Skeletal muscle cell (primary cell): ENCODE measurements around the gene ECE1.
A peak's percentile ranks its signal among the peaks of the same experiment; 100 is the strongest.

ENCODE experiments used
- DNase-seq: peaks from one replicate; pipeline ENCODE4 v3.0.0-alpha.2; 2010; ENCODE audit warnings: low read depth
- H3K4me3 ChIP-seq: 2 replicates; pipeline ENCODE4 v1.5.1; 2011; ENCODE audit warnings: low read depth, mild to moderate bottlenecking, control low read depth, low read length, moderate library complexity

ECE1 gene

GRCh38 chr1:21326861-21327344 lies 36.6 kb upstream of the ECE1 start:
- H3K4me3 ChIP-seq = no peak overlapping the region
- DNase-seq = no peak

DNA sequence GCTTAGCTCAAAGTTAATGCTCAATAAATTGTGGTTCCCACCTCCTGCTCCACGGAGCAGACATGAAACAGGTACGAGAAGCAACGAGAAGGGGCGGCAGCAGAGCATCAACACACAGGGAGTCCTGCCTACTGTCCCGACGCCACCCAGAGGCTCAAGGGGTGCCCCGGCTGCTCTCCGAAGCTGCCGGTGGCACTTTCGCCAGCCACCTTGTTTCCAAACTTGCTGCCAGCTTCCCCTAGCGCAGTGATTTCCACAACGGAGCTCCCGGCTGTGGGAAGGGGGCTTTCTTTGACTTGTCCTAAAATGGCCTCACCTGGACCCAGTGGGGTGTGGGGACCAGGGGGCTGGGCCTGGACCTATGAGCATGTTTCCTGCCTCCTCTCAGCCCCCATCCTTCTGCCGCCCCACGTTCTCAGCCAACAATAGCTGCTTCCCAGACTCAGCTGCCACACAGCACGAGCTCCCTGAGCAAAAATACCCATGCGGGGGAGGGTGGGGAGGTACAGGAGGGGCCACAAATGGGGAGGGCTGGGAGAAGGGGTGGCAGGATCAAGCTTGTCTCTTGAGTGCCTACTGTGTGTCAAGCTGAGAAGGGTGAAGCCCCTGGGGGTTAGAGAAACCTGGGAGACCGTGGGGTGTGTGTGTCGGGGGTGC lies 35.6 kb upstream of the ECE1 start:
- H3K4me3 ChIP-seq = no peak overlapping the region
- no peak for DNase-seq

DNA sequence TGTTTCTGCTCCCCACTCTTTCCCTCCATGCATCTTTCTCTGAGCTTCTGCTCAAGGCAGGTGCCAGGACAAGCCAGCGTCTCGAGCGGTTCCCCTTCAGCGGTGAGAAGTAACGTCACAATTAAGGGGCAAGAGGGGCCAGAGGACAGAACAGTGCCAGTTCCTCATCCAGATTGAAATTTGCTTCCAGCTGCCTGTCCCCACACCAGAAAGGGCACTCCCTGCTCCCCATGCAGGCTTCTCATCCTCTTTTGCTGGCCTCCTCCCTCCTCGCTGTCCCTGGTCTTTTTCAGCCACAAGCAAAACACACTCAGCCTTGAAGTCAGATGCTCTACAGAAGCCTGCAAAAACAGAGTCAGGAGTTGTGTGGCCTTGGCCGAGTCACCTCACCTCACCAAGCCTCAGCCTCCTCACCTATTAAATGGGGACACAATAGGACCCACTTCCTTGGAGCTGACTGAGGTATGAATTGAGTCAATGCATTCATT lies 35.0 kb upstream of the ECE1 start:
- DNase-seq = no peak
- H3K4me3 ChIP-seq = no peak overlapping the region

GRCh38 chr1:21324368-21325141 lies 34.3 kb upstream of the ECE1 start:
- H3K4me3 ChIP-seq = no peak overlapping the region
- peak; percentile 91 for DNase-seq

GRCh38 chr1:21323091-21323490 lies 32.8 kb upstream of the ECE1 start:
- H3K4me3 ChIP-seq = no peak overlapping the region
- DNase-seq = no peak

DNA sequence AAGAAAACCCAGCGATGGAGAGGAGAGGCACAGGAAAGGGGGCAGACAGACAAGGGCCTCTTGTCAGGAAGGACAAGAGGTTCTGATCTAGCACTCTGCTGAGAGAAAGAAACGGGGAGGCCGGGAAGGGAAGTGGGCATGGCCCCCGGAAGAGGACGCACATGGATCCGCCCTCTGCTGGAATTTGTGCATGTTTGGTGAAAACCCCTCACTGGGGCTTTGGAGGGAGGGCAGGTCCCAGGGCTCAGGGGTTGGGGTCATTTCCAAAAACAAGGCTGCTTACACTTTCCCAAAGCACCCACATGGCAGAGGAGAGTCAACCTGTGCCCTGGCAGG lies 32.4 kb upstream of the ECE1 start:
- no peak overlapping the region for H3K4me3 ChIP-seq
- DNase-seq = no peak

DNA sequence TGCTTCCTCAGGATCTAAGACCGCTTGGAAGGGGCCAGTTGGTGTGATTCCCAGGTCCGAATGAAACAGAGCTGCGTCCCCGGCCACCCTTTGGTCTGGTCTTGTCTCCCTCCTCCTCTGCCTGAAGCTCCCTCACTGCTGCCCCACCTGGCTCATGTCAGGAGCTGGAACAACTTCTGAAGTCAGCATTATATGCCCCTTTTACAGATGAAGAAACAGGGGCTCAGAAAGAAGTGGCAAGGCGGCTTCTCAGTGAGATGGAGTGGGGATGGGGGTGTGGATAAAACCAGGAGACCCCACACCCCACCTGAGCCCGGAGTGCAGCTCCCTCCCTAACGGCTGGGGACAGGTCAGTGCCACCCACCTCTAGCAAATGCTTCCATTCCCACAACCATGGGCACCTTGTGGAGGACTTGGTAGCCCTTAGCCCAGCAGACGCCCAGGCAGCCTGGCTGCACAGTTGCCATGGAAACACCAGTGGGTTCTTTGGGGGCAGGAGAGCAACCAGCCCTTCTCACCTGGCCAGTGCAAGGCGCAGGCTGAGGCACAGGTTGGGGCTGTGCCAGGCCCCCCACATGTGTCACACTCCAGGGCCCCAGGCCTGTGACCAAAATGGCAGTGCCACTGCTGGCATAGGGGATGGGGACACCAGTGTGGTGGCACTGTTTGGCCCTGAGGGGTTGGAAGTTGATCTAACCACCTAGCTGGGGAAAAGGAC lies 31.9 kb upstream of the ECE1 start:
- no peak overlapping the region for H3K4me3 ChIP-seq
- no peak for DNase-seq

DNA sequence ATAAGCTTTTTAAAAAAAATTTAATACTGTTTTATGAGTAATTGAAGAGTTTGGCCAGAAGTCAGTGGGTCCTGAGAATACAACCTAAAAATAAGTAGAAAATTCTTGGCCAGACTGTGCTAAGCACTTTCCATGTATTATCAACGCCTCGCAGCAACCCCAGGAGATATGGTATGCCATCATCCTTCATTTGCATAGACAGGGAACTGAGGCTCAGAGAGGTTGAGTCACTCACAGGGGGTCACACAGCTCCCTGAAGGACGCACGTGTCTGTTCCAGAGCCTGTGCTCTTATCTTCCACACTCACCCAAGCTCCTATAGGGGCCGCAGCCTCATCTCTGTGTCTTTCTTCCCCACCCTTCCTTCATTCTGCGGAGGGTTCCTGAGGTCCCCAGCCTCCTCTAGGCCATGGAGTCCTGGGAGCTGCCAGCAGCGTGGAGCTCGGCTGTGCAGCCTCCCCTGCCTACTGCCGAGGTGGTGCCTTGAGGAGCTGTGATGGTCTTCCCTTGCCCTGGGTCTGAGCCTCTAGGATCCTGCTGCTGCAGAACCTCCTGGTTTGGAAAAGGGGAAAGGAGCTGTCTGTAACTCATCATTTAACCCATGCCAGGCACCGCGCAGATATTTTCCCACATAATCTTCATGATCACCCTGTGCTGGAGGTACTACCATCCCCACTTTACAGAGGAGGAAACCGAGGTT lies 30.3 kb upstream of the ECE1 start:
- no peak for DNase-seq
- no peak overlapping the region for H3K4me3 ChIP-seq

DNA sequence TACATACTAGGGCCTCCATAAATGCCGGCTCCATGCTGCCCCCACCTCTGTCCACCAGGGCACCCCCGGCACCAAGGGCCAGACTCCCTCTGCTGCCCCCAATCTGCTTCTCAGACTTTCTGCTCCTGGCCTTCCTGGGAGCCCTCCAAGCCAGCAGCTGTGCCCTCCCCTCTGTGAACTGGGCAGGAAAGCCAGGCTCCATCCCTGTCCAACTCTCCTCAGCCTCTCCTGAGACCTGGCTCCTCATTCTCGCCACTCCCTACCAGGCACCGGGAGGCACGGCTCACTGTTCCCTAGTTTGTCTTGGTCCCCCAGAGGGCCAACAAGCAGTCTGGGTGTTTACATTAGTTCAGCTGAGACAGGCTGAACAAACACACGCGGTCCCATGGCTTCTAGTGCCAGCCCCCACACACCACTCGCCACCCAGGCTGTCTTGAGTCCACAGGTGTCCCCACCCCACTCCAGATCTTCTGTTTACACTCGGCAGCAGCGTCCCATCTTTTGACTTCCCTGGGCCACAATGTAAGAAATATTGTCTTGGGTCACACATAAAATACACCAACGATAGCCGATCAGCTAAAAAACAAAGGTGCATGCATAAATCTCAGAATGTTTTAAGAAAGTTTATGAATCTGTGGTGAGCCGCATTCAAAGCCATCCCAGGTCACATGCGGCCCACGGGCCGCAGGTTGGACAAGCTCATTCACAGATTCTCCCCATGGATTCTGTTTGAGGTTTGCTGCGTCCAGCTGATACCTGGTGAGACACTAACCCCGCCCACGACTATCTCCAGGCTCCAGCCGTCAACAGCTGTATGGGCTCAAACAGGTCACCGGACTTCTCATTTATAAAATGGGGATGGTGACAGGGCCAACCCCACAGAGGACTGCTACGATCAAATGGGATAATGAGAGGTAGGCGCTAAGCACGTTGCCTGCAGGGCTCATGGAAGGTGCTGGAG lies 29.5 kb upstream of the ECE1 start:
- DNase-seq = no peak
- H3K4me3 ChIP-seq = no peak overlapping the region

- H3K4me3 ChIP-seq = no peak overlapping the region
- peak; percentile 92 for DNase-seq
These were observed 28.5 kb upstream of the ECE1 start for GRCh38 chr1:21318714-21319159.

DNA sequence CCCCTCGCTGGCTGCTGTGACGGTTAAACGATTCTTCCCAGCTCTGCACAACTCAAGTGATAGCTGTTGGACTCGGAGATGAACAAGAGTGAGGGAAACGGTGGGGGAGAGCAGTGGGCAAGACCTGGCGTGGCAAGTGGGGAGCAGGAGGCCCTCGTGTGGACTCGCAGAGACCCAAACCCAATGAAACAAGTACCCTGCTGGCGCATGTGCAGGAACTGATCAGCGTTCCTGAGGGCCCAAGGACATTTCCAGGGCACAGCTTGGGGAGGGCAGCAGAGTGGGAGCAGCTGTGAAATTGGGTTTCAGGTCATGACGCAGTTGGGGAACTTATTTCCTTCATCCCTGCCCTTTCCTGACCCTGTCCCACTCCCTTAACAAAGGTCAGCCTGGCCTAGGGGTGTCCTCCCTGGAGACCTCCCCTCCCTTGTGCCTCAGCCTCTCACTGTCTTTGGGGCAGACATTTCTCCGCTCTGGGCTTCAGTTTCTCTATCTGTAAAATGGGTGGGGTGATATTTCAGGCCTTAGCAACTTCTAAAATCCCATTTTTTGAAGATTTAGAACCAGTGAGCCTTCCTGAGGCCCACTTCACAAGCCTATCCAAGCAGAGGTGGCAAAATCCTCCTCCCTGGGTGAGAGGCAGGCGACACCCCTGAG lies 27.9 kb upstream of the ECE1 start:
- DNase-seq = no peak
- no peak overlapping the region for H3K4me3 ChIP-seq

DNA sequence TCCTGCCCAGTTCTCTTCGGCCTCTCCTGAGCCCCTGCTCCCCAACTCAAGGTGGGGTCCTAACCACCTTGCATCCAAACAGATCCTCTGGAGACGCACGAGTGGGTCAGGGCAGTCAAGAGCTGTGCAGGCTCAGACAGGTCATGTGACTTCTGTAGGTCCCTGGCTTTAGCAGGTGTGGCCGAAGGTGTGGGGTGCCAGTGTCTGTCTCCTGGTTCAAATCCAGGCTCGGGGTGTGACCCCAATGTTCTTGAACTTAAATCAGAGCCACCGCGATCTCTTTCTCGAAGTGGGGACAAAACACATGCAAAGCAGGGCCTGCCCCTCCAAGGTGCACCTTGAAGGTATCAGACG lies 27.4 kb upstream of the ECE1 start:
- no peak for DNase-seq
- no peak overlapping the region for H3K4me3 ChIP-seq

DNA sequence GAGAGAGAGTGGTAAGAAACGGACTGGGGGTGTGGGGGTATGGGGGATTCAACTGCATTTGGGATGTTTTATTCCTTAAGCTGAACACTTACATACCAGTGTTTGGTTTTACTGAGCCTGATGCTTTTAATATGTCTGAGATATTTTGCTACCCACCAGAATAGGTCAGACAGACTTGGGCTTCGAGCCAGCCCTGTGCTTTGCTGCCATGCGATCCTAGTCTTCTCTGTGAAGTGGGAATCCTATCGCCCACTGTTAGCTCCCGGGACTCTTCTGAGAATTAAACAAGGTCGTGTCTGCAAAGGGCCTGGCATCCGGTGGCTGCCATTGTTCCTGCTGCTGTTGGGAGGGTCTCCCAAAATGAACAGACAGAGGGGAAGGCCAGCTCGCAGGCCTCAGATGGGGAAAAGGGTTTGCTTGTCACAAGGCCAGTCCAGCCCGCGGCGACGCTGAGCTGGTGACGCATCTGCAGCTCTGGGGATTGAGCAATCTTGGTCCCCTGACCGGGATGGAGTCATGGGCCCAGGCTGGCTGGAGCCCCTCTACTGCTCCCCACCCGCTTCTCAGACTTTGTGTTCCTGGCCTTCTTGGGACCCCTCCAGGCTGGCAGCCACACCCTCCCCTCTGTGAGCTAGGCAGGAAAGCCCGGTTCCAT lies 26.9 kb upstream of the ECE1 start:
- no peak overlapping the region for H3K4me3 ChIP-seq
- DNase-seq = no peak

DNA sequence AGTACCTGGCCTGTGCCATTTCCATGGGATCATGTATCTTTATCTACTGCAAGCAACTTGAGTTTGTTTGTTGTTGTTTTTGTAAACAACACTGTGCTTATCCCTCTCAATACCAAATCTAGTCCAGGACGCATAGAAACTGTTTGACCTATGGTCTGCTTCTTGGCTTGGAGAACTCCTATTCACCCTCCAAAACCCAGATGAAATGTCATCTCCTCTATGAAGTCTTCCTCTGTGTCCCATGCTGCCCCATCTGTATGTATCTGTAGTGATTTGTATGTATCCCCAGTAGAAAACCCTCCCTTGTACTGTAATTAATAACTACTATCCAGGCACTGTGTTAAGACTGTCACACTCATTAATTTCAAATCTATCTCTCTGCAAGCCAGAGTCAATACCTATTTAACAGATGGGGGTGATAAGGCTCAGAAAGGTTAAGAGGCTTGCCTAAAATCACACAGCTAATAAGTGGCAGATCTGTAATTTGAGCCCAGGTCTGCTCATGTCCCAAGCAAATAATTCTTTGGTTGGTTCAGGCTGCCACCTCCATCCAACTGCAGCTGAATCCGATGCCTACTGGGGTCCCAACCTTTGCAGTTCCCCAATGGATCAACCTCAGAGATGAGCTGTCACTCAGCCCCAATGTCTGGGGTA lies 24.6 kb upstream of the ECE1 start:
- H3K4me3 ChIP-seq = no peak overlapping the region
- DNase-seq = no peak

- no peak overlapping the region for H3K4me3 ChIP-seq
- no peak for DNase-seq
These were observed 23.8 kb upstream of the ECE1 start for GRCh38 chr1:21313886-21314721.

DNA sequence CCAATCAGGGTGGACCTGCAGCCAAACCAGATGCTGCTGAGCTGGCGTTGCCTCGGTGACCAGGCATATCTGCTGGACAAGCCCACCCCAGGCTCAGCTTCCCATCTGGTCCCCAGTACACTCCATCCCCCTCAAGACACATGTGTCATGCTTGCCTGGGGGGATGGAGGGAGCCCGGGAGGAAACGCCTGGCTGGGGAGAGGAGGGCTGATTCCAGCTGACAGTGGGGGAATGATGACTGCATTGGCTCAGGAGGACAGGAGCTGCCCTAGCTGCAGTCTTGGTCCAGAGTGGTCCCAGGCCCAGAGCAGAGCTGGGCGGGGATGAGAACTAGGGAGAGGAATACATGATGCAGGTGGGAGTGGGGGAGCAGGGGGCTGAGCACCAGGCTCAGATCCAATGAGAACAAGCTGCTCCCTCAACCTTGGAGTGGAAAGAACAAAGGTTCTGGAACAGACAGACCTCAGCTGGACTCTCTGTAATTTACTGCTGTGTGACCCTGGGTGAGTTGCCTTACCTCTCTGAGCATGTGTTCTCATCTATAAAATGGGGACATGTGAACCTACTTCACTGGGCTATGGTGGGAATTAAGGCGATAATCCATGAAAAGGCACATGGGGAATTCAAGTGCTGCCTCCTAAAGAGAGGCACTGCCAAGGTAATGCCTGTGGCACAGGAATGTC lies 23.1 kb upstream of the ECE1 start:
- DNase-seq = no peak
- H3K4me3 ChIP-seq = no peak overlapping the region
